Uterus (tissue), 4 donors: ENCODE data around the gene PLXNB1. TPM values are rescaled to one million over a fixed set of nuclear protein-coding genes. Genes with fewer than 3 reads are reported as not detected.

Experiments used
- DNase-seq, 2 donors: peaks; one replicate each; pipeline ENCODE4 v3.0.0-alpha.2; 2019 to 2020
- H3K27ac ChIP-seq, 2 donors: fragments of 200-600 bp; sonication (generic); 1 replicate in 1 of 2; 2 replicates in 1 of 2; pipeline ENCODE4 v1.5.1; 2016 to 2018
- H3K27me3 ChIP-seq, 2 donors: fragments of 200-600 bp; sonication (generic); one replicate each; pipeline ENCODE4 v1.5.1; 2018 to 2019; ENCODE audit warnings: control low read depth in 1 of 2
- H3K36me3 ChIP-seq, 2 donors: fragments of 200-600 bp; sonication (generic); one replicate each; pipeline ENCODE4 v1.5.1; 2019; ENCODE audit warnings: control low read depth in 1 of 2
- H3K4me1 ChIP-seq, 2 donors: fragments of 200-600 bp; sonication (generic); one replicate each; pipeline ENCODE4 v1.5.1; 2018 to 2019; ENCODE audit warnings: control low read depth in 1 of 2
- H3K4me3 ChIP-seq, 2 donors: fragments of 200-600 bp; sonication (generic); 1 replicate in 1 of 2; 2 replicates in 1 of 2; pipeline ENCODE4 v1.5.1; 2018 to 2019; ENCODE audit warnings: mild to moderate bottlenecking in 1 of 2
- H3K9me3 ChIP-seq, 2 donors: fragments of 200-600 bp; sonication (generic); one replicate each; pipeline ENCODE4 v1.5.1; 2019; ENCODE audit warnings: control low read depth in 1 of 2
- CTCF ChIP-seq, 4 experiments: fragments of 200-600 bp in 2 of 4; fragments of 450-650 bp in 2 of 4; sonication (generic) in 2 of 4; IDR thresholded peaks; one replicate each; pipeline ENCODE4 v1.5.1; 2016 to 2019; ENCODE audit warnings: antibody characterized with exemption in 4 of 4, mild to moderate bottlenecking in 2 of 4, moderate library complexity in 1 of 4
- POLR2A ChIP-seq, 2 donors: fragments of 450-650 bp; IDR thresholded peaks; one replicate each; pipeline ENCODE4 v1.6.1; 2016; ENCODE audit warnings: antibody characterized with exemption in 2 of 2, mild to moderate bottlenecking in 1 of 2, moderate library complexity in 1 of 2
- intact Hi-C: fragments of 100-400 bp; cut with DNase I; formaldehyde crosslinking; loops from one replicate; pipeline ENCODE4 v1.15.1; 2023; ENCODE audit warnings: low total_unique reads
- total RNA-seq, 4 donors: library from RNA; depleted of rRNA in 3 of 4; stranded (reverse); fragments of >200 nt in 3 of 4; gene quantifications; one replicate each; pipeline versions ENCODE4 v1.1.0 to v1.2.4, GENCODE V29; 2014 to 2023
- donor health status: DM: yes; HTN: yes; CAD: no.

The PLXNB1 gene
- total RNA-seq, 4 donors from 2014 or later, result 23.5 to 133 (median 60.9) TPM

GRCh38 chr3:48397767-48398681 is 31.9 kb downstream of the PLXNB1 start:
- peak in 1 of 2 donors; percentile 11 for DNase-seq
- H3K27me3 ChIP-seq, result peaks cover 0 to 3% of the 10 kb centered on the region in 2 donors
- H3K36me3 ChIP-seq, result no peaks in the 10 kb centered on the region
- H3K4me1 ChIP-seq, result peaks cover 0 to 11% of the 10 kb centered on the region in 2 donors
- no peaks in the 10 kb centered on the region for H3K9me3 ChIP-seq
- no peak overlapping the region for H3K4me3 ChIP-seq
- intact Hi-C loops, result loop anchor here (5.0 kb wide), 1 partner anchor 39 kb away; no protein-coding TSS in a partner anchor
- TF ChIP-seq CTCF (IDR thresholded peaks at IDR 0.05), result no peak
- TF ChIP-seq POLR2A (IDR thresholded peaks at IDR 0.05), result no peak
- no peak overlapping the region for H3K27ac ChIP-seq

- no peak for TF ChIP-seq CTCF (IDR thresholded peaks at IDR 0.05)
- TF ChIP-seq POLR2A (IDR thresholded peaks at IDR 0.05), result no peak
- no peak overlapping the region for H3K27ac ChIP-seq
- intact Hi-C loops, result loop anchor here (5.0 kb wide), 1 partner anchor 42 kb away; no protein-coding TSS in a partner anchor
- no peaks in the 10 kb centered on the region for H3K36me3 ChIP-seq
- no peak overlapping the region for H3K4me3 ChIP-seq
- H3K27me3 ChIP-seq, result peaks cover 0 to 3% of the 10 kb centered on the region in 2 donors
- no peaks in the 10 kb centered on the region for H3K9me3 ChIP-seq
- no peaks in the 10 kb centered on the region for H3K4me1 ChIP-seq
- no peak for DNase-seq
Measured at GRCh38 chr3:48395714-48396113, 34.2 kb downstream of the PLXNB1 start.

- DNase-seq, result no peak
- no peaks in the 10 kb centered on the region for H3K36me3 ChIP-seq
- TF ChIP-seq CTCF (IDR thresholded peaks at IDR 0.05) (no peak), POLR2A (IDR thresholded peaks at IDR 0.05) (no peak)
- H3K9me3 ChIP-seq, result no peaks in the 10 kb centered on the region
- H3K27ac ChIP-seq, result no peak overlapping the region
- H3K4me1 ChIP-seq, result no peaks in the 10 kb centered on the region
- H3K4me3 ChIP-seq, result no peak overlapping the region
- H3K27me3 ChIP-seq, result peaks cover 0 to 3% of the 10 kb centered on the region in 2 donors
- intact Hi-C loops, result no loop called here
Measured at GRCh38 chr3:48394391-48394790, 35.5 kb downstream of the PLXNB1 start.

- intact Hi-C loops, result no loop called here
- H3K27me3 ChIP-seq, result no peaks in the 10 kb centered on the region
- DNase-seq, result no peak
- no peaks in the 10 kb centered on the region for H3K9me3 ChIP-seq
- H3K27ac ChIP-seq, result no peak overlapping the region
- H3K4me3 ChIP-seq, result no peak overlapping the region
- no peaks in the 10 kb centered on the region for H3K4me1 ChIP-seq
- no peaks in the 10 kb centered on the region for H3K36me3 ChIP-seq
- TF ChIP-seq POLR2A (IDR thresholded peaks at IDR 0.05) (no peak), CTCF (IDR thresholded peaks at IDR 0.05) (no peak)
Measured at GRCh38 chr3:48388966-48389365, 40.9 kb downstream of the PLXNB1 start.

- Histone ChIP-seq H3K27ac (no peak overlapping the region), H3K27me3 (no peaks in the 10 kb centered on the region), H3K4me3 (no peak overlapping the region), H3K4me1 (no peaks in the 10 kb centered on the region), H3K36me3 (no peaks in the 10 kb centered on the region), H3K9me3 (no peaks in the 10 kb centered on the region)
- no peak for DNase-seq
- intact Hi-C loops, result no loop called here
- TF ChIP-seq POLR2A (IDR thresholded peaks at IDR 0.05) (no peak), CTCF (IDR thresholded peaks at IDR 0.05) (no peak)
Measured at GRCh38 chr3:48387634-48388033, 42.3 kb downstream of the PLXNB1 start.
